Activated T-cell treated with anti-CD3 and anti-CD28 coated beads, Interleukin-2, amount 50 U/mL, for 24 hours (primary cell): Measurements from ENCODE around the gene CXCL17.

Experiments used
- DNase-seq: peaks from one replicate; pipeline ENCODE4 v3.0.0-alpha.2; 2020
- H3K27ac Mint-ChIP-seq: 2 replicates; pipeline ENCODE4 v1.8.0; 2020; ENCODE audit warnings: mild to moderate bottlenecking, mixed read lengths
- H3K27me3 Mint-ChIP-seq: 2 replicates; pipeline ENCODE4 v1.8.0; 2020; ENCODE audit warnings: mixed read lengths
- H3K36me3 Mint-ChIP-seq: 2 replicates; pipeline ENCODE4 v1.8.0; 2020; ENCODE audit warnings: low read depth, mixed read lengths
- H3K4me1 Mint-ChIP-seq: 2 replicates; pipeline ENCODE4 v1.8.0; 2020; ENCODE audit warnings: low read depth, mixed read lengths
- H3K4me3 Mint-ChIP-seq: 2 replicates; pipeline ENCODE4 v1.8.0; 2020; ENCODE audit warnings: mild to moderate bottlenecking, moderate library complexity, mixed read lengths
- H3K9me3 Mint-ChIP-seq: 2 replicates; pipeline ENCODE4 v1.8.0; 2020; ENCODE audit warnings: mixed read lengths

CXCL17 gene

GRCh38 chr19:42386974-42387707 lies 55.6 kb downstream of the CXCL17 start:
- Mint-ChIP-seq H3K36me3 (no peaks in the 10 kb centered on the region), H3K27ac (no peak overlapping the region), H3K9me3 (no peaks in the 10 kb centered on the region), H3K4me3 (peak overlapping the region; percentile 64), H3K4me1 (peaks cover 7% of the 10 kb centered on the region), H3K27me3 (peaks cover 48% of the 10 kb centered on the region)
- peak; percentile 83 for DNase-seq

DNA sequence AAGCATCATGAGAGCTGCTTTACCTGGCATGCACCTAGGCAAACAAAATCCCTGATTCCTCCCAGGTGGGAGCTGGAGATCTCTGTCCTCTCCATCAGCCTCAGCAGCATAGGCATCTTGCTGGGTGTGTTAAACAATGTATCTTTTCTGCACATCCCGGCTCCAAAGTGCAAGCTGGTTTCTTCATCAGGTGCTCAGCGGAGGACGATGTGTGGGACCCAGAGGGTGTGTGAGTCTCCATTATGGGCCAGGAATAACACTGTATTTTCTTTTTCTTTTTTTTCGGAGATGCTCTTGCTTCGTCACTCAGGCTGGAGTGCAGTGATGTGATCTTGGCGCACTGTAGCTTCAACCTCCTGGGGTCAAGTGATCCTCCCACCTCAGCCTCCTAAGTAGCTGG lies 62.6 kb downstream of the CXCL17 start:
- peaks cover 2% of the 10 kb centered on the region for H3K36me3 Mint-ChIP-seq

More for the DNA sequence above, 62.6 kb downstream of the CXCL17 start:
- no peak overlapping the region for H3K4me3 Mint-ChIP-seq
- H3K27ac Mint-ChIP-seq, result no peak overlapping the region
- no peak for DNase-seq
- no peaks in the 10 kb centered on the region for H3K9me3 Mint-ChIP-seq
- peaks cover 4% of the 10 kb centered on the region for H3K4me1 Mint-ChIP-seq
- peaks cover 31% of the 10 kb centered on the region for H3K27me3 Mint-ChIP-seq
